ENCODE measurements around the gene AGTPBP1. TPM values are rescaled to one million over a fixed set of nuclear protein-coding genes. Genes with fewer than 3 reads are reported as not detected.

AGTPBP1 gene
- total and polyA plus RNA-seq, 9 of the 15 experiments (the other 6 are each of a cell fraction or from before 2014, with no cell fraction given), result 1.4 to 7.9 (median 4.6) TPM

GRCh38 chr9:85511746-85512145 is 230.0 kb downstream of the AGTPBP1 start:
- Histone ChIP-seq H3K27ac (ENCODE audit: extremely low read depth, low read depth, low read length) (no peak overlapping the region), H3K79me2 (ENCODE audit: control insufficient read depth, insufficient read depth, low read length) (no peaks in the 10 kb centered on the region), H3K36me3 (ENCODE audit: control insufficient read depth, insufficient read depth, low read length) (no peaks in the 10 kb centered on the region), H3K27me3 (ENCODE audit: control insufficient read depth in 2 of 2, insufficient read depth in 2 of 2, low read length in 2 of 2) (peaks cover 0 to under 1% of the 10 kb centered on the region in 2 experiments; a peak in 2 of 5 replicates), H3K9me1 (ENCODE audit: control insufficient read depth, insufficient read depth, low read length) (no peaks in the 10 kb centered on the region), H3K4me2 (ENCODE audit: insufficient read depth, low read length) (no peak overlapping the region), H3K9me3 (replicated peaks; ENCODE audit: control insufficient read depth, insufficient read depth, low read depth, low read length) (no peaks in the 10 kb centered on the region), H3K9ac (ENCODE audit: insufficient read depth in 1 of 2, low read depth in 2 of 2, low read length in 2 of 2) (no peak overlapping the region), H4K20me1 (replicated peaks; ENCODE audit: control insufficient read depth, insufficient read depth, low read length) (no peaks in the 10 kb centered on the region), H2AFZ (ENCODE audit: low read depth, low read length) (no peak overlapping the region), H3K4me3 (no peak overlapping the region), H3K4me1 (replicated peaks in 1 of 2; ENCODE audit: control insufficient read depth in 2 of 2, insufficient read depth in 2 of 2, low read length in 2 of 2) (no peaks in the 10 kb centered on the region)
- POLR2A ChIA-PET, result no interaction called here
- FAIRE-seq (no peak), DNase-seq (ENCODE audit: extremely low read depth in 1 of 4, low spot score in 3 of 4) (no peak), ATAC-seq (no peak)
- no peak for TF ChIP-seq HDAC3 (IDR thresholded peaks at IDR 0.05; ENCODE audit: borderline replicate concordance, partially characterized antibody)
- intact Hi-C loops (cut with micrococcal nuclease) (no loop called here), in situ Hi-C loops (cut with MboI) (no loop called here)
- CTCF ChIA-PET (ENCODE audit: low intra/inter-chr PET ratio), result no interaction called here
- no TSS peak for BruUV-seq (replicated peaks)

GRCh38 chr9:85510830-85511504 is 230.8 kb downstream of the AGTPBP1 start:
- no peaks in the 10 kb centered on the region for H3K79me2 ChIP-seq (ENCODE audit: control insufficient read depth, insufficient read depth, low read length)
- no peak overlapping the region for H3K4me3 ChIP-seq
- no peaks in the 10 kb centered on the region; a peak in 1 of 5 replicates for H3K27me3 ChIP-seq (ENCODE audit: control insufficient read depth in 2 of 2, insufficient read depth in 2 of 2, low read length in 2 of 2)
- no peak overlapping the region for H3K4me2 ChIP-seq (ENCODE audit: insufficient read depth, low read length)
- ChIA-PET POLR2A (no interaction called here), CTCF (ENCODE audit: low intra/inter-chr PET ratio) (no interaction called here)
- no peaks in the 10 kb centered on the region for H4K20me1 ChIP-seq (replicated peaks; ENCODE audit: control insufficient read depth, insufficient read depth, low read length)
- BruUV-seq (replicated peaks), result no TSS peak
- intact Hi-C loops (cut with micrococcal nuclease) (no loop called here), in situ Hi-C loops (cut with MboI) (no loop called here)
- no peaks in the 10 kb centered on the region for H3K9me1 ChIP-seq (ENCODE audit: control insufficient read depth, insufficient read depth, low read length)
- no peak overlapping the region for H3K27ac ChIP-seq (ENCODE audit: extremely low read depth, low read depth, low read length)
- 0% methylated on average over 6 of the region's 6 CpGs for WGBS (ENCODE audit: insufficient coverage, low coverage, missing lambda C conversion rate)
- FAIRE-seq (no peak), ATAC-seq (no peak), DNase-seq (ENCODE audit: extremely low read depth in 1 of 4, low spot score in 3 of 4) (no peak)
- H3K4me1 ChIP-seq (replicated peaks in 1 of 2; ENCODE audit: control insufficient read depth in 2 of 2, insufficient read depth in 2 of 2, low read length in 2 of 2), result no peaks in the 10 kb centered on the region
- no peak for TF ChIP-seq FOXO4 (CRISPR knock-in tag; IDR thresholded peaks at IDR 0.05)
- no peak for TF ChIP-seq XRCC4 (IDR thresholded peaks at IDR 0.05; ENCODE audit: extremely low read depth, insufficient read depth, insufficient read length)
- TF ChIP-seq FOXA3 (CRISPR knock-in tag; conservative IDR thresholded peaks at IDR 0.05 in 1 of 2, IDR thresholded peaks at IDR 0.05 in 1 of 2), result no peak
- no peak for TF ChIP-seq HDAC6 (IDR thresholded peaks at IDR 0.05; ENCODE audit: low read depth, low read length)
- TF ChIP-seq PRDM10 (IDR thresholded peaks at IDR 0.05; ENCODE audit: partially characterized antibody), result no peak
- H3K36me3 ChIP-seq (ENCODE audit: control insufficient read depth, insufficient read depth, low read length), result no peaks in the 10 kb centered on the region
- H3K9me3 ChIP-seq (replicated peaks; ENCODE audit: control insufficient read depth, insufficient read depth, low read depth, low read length), result no peaks in the 10 kb centered on the region
- no peak overlapping the region for H3K9ac ChIP-seq (ENCODE audit: insufficient read depth in 1 of 2, low read depth in 2 of 2, low read length in 2 of 2)
- H2AFZ ChIP-seq (ENCODE audit: low read depth, low read length), result no peak overlapping the region

Data from K562 (cell line).